Right ventricle myocardium inferior (tissue), 1 donor: ENCODE data around the gene SCFD2. TPM values are rescaled to one million over a fixed set of nuclear protein-coding genes. Genes with fewer than 3 reads are reported as not detected.

Experiments used
- ATAC-seq: fragments of 200-7000 bp; cut with Tn5 transposase; one replicate; pipeline ENCODE4 v1.9.1; 2020; ENCODE audit warnings: mild to moderate bottlenecking, moderate library complexity
- DNase-seq: peaks from one replicate; pipeline ENCODE4 v3.0.0; 2021; ENCODE audit errors: missing footprints
- intact Hi-C: fragments of 100-400 bp; cut with DNase I; formaldehyde crosslinking; loops from one replicate; pipeline ENCODE4 v1.11.0; 2022
- total RNA-seq: library from RNA; stranded (reverse); fragmentation: NEBNext Ultra II Directional; extraction: Animal tissue kit (Norgen Biotek cat#: 25700); gene quantifications from one replicate; pipeline ENCODE4 v1.2.1, GENCODE V29; 2021
- donor health status: DM: no; HTN: yes; CAD: no; lungs with severe emphysema.

The SCFD2 gene
- total RNA-seq, 1 donor from 2014 or later, result 10.0 TPM

GRCh38 chr4:52912608-52913007 lies 453.3 kb downstream of the SCFD2 start:
- no peak for ATAC-seq
- no peak for DNase-seq
- intact Hi-C loops, result loop anchor here (5.0 kb wide), 2 partner anchors 40 kb away; no protein-coding TSS in a partner anchor

GRCh38 chr4:52911684-52912294 lies 454.1 kb downstream of the SCFD2 start:
- intact Hi-C loops, result loop anchor here (5.0 kb wide), 2 partner anchors 39 to 41 kb away; no protein-coding TSS in a partner anchor
- ATAC-seq, result no peak

GRCh38 chr4:52910115-52910514 lies 455.7 kb downstream of the SCFD2 start:
- intact Hi-C loops, result loop anchor here (5.0 kb wide), 2 partner anchors 38 to 42 kb away; no protein-coding TSS in a partner anchor
- no peak for ATAC-seq
- no peak for DNase-seq

More at GRCh38 chr4:52911684-52912294, 454.1 kb downstream of the SCFD2 start:
- DNase-seq, result no peak

GRCh38 chr4:52907510-52907909 lies 458.4 kb downstream of the SCFD2 start:
- DNase-seq, result no peak
- no peak for ATAC-seq
- intact Hi-C loops, result no loop called here

- ATAC-seq (no peak), DNase-seq (no peak)
- intact Hi-C loops, result no loop called here
Observed at GRCh38 chr4:52904421-52904820, 461.4 kb downstream of the SCFD2 start.

GRCh38 chr4:52903273-52903672 lies 462.6 kb downstream of the SCFD2 start:
- intact Hi-C loops, result no loop called here
- ATAC-seq (no peak), DNase-seq (no peak)

- no peak for DNase-seq
- no peak for ATAC-seq
- intact Hi-C loops, result no loop called here
Observed at GRCh38 chr4:52894443-52894842, 471.4 kb downstream of the SCFD2 start.

GRCh38 chr4:52892880-52893279 lies 473.0 kb downstream of the SCFD2 start:
- intact Hi-C loops, result no loop called here
- DNase-seq (no peak), ATAC-seq (no peak)

- ATAC-seq, result no peak
- intact Hi-C loops, result no loop called here
- DNase-seq, result no peak
Observed at GRCh38 chr4:52891743-52892142, 474.1 kb downstream of the SCFD2 start.

GRCh38 chr4:52890521-52890791 lies 475.4 kb downstream of the SCFD2 start:
- DNase-seq, result no peak
- intact Hi-C loops, result no loop called here
- ATAC-seq, result no peak

GRCh38 chr4:52889778-52890520 lies 475.9 kb downstream of the SCFD2 start:
- intact Hi-C loops, result no loop called here
- DNase-seq, result no peak
- no peak for ATAC-seq

- ATAC-seq (no peak), DNase-seq (no peak)
- intact Hi-C loops, result no loop called here
Observed at GRCh38 chr4:52889354-52889753, 476.5 kb downstream of the SCFD2 start.

GRCh38 chr4:52884994-52885393 lies 480.9 kb downstream of the SCFD2 start:
- intact Hi-C loops, result no loop called here
- DNase-seq, result no peak
- no peak for ATAC-seq

- intact Hi-C loops, result no loop called here
- ATAC-seq (peak; percentile 26), DNase-seq (no peak)
Observed at GRCh38 chr4:52883707-52884669, 481.9 kb downstream of the SCFD2 start.

- ATAC-seq (no peak), DNase-seq (no peak)
- intact Hi-C loops, result no loop called here
Observed at GRCh38 chr4:52883183-52883621, 482.7 kb downstream of the SCFD2 start.

GRCh38 chr4:52880994-52881393 lies 484.9 kb downstream of the SCFD2 start:
- no peak for ATAC-seq
- intact Hi-C loops, result no loop called here
- no peak for DNase-seq

- DNase-seq, result no peak
- intact Hi-C loops, result no loop called here
- no peak for ATAC-seq
Observed at GRCh38 chr4:52879471-52879870, 486.4 kb downstream of the SCFD2 start.

- intact Hi-C loops, result no loop called here
- ATAC-seq, result no peak
- no peak for DNase-seq
Observed at GRCh38 chr4:52877694-52878093, 488.2 kb downstream of the SCFD2 start.

- intact Hi-C loops, result no loop called here
- no peak for DNase-seq
- ATAC-seq, result peak; percentile 70
Observed at GRCh38 chr4:52877036-52877435, 488.8 kb downstream of the SCFD2 start.
